Raji (cell line): ENCODE data around the gene IFNL4.

Source experiments
- POLR2A ChIP-seq: IDR thresholded peaks from 2 replicates; pipeline ENCODE4 v1.6.1; 2011; ENCODE audit warnings: low read depth, low read length, control low read depth; ENCODE audit not compliant: insufficient read depth

Gene IFNL4

DNA sequence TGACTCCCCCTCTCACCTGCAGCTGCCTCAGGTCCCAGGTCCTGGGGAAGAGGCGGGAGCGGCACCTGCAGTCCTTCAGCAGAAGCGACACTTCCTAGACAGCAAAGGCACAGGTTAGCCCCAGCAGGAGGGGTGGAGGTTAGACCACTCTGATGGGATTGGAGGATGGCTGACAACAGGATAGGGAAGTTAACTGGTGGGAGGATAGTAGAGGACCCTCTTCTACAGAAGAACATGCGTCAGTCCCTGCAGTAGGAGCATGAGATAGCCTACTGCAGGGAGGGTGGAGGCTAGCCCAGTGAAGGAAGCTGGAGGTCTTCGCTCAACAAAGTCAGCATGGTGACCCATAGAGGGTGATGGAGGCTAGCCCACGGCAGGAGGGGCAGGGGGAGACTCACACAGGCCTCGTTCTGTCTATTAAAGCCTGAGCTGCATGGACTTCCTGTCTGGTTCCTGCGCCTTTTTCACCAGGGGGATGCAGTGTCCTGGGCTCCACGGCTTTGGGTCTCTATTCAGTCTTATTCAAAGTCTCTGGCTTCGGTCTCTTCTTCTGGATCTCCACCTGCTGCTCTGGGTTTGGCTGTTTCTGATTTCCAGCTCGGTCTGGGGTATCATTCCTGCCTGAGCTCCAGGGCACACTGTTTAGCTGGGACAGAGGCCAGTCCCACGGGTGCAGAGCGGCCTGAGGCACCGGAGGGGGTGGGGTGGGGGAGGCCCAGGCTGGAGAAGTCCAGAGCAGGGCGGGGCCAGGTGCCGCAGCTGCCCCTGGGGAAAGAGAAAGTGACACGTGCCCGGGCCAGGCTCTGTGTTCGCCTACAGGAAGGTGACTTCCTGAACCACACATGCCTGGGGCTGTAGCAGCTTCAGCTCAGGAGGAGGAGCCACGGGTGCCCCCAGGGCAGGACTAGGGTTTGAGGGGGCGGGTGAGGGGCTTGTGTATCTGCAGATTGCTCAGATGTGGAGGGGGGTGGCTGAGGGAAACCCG is 11.2 kb downstream of the IFNL4 start:
- TF ChIP-seq POLR2A: no peak

DNA sequence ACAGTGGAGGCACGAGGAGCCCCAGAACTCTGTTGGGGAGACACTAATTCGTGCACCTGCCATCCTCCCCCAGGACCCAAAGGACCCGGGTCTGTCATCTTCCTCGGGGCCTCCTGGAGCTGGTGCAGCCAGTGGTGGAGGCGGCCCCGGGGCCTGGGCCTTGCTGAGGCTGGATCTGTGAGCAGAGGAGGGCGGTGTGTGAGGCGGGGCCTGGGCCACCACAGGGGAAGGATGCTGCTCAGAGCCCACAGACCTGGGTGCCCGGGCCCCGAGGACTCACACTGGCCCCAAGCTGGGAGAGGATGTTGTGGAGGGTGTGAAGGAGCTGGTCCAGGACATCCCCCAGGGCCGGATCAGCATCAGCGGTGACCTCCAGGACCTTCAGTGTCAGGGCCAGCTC is 12.1 kb downstream of the IFNL4 start:
- TF ChIP-seq POLR2A: no peak

DNA sequence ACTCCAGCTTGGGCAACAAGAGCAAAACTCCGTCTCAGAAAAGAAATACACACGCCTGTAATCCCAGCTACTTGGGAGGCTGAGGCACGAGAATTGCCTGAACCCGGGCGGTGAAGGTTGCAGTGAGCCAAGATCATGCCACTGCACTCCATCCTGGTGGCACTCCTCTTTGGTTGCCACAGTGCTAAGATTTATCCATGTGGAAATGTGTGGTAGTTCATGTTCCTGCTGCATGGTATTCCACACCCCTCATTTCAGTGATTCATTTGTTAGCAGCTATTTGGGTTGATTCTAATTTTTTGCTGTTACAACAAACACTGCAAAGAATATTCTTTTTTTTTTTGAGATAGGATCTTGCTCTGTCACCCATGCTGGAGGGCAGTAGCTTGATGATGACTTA is 15.9 kb downstream of the IFNL4 start:
- no peak for TF ChIP-seq POLR2A

DNA sequence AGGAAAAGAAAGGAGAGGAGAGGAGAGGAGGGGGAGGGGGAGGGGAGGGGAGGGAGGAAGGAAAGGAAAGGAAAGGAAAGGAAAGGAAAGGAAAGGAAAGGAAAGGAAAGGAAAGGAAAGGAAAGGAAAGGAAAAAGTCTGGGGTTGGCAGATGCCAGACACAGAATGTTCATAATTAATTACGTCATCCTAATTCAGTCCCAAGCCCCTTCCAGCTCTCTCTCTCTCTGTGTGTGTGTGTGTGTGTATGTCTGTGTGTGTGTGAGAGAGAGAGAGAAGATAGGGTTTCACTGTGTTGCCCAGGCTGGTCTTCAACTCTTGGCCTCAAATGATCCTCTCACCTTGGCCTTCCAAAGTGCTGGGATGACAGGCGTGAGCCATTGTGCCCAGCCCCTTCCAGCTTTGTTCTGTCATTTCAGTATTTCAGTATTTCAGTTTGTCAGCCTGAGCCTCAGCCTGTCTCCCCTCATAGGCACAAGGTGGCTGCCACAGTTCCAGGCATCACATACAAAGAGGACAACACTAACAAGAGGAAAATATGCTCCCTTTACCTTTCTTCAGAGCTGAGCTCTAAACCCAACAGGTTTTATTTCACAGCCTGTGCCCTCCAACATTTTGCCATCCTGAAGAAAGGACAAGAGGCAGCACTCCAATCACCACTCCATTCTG is 18.4 kb downstream of the IFNL4 start:
- no peak for TF ChIP-seq POLR2A

DNA sequence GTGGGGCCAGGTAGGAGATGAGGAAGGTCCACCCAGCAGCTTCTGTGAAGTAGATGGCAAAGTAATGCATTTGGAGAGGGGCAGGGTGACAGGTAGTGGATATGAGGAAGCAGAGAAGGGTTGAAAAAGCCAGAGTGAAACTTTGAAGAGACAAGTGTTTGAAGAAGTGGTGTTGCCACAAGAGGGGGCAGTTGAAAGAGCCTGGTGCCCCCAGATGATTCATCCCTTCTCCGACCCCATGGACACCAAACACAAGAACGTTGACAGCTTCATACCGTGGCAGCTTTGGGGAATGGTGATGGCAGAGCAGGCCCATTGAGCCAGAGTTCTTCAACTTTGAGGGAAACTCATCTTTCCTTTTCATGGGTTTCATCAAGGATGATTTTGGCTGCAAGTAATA is 23.7 kb downstream of the IFNL4 start:
- no peak for TF ChIP-seq POLR2A

DNA sequence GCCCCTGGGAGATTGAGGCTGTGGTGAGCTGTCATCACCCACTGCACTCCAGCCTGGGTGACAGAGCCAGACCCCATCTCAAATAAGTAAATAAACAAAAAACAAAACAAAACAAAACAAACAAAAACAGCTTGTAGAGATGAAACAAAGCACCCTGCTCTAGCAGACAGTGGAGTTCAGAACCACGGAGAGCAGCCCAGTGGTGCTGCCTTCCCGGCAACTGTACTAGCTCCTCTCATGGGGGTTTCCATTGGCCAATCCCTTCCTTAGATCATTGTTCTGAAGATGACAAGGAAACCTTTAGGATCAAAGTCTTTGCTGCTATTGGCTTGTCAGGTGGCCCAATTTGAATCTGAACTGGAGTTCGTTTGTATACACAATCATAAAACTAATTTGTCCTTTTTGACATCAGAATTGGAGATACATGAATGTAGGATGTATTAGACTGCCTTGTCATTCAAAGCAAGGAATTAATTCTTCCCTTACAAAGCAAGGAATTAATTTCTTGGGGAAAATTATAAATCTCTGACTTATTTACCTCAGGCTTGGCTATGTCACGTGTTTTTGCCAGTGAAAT is 24.9 kb downstream of the IFNL4 start:
- no peak for TF ChIP-seq POLR2A

DNA sequence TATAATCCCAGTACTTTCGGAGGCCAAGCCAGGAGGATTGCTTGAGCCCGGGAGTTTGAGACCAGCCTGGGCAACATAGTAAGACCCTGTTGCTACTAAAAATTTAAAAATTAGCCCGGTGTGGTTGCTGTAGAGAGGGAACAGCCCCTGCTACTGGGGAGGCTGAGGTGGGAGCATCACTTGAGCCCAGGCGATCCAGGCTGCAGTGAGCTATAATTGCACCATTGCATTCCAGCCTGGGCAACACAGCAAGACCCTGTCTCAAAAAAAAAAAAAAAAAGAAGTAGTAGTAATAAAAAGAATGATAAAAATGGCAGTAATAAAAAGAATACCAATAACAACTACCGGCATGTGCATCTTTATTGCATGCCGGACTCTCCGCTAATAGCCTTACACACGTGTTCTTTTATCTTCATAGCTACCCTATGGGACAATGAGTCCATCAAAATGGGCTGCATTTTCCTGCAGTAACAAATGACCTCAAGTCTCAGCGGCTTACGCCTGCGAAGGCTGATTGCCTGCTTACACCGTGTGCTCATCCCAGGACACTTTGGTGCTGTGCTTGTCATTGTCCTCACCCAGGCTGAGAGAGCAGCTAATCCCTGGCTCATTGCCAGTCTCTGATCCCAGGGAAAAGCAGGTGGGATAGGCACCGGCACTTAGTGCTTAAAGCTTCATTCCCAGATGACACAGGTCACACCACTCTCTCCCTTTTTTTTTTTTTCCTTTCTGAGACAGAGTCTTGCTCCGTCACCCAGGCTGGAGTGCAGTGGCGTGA is 30.2 kb downstream of the IFNL4 start:
- TF ChIP-seq POLR2A: no peak

DNA sequence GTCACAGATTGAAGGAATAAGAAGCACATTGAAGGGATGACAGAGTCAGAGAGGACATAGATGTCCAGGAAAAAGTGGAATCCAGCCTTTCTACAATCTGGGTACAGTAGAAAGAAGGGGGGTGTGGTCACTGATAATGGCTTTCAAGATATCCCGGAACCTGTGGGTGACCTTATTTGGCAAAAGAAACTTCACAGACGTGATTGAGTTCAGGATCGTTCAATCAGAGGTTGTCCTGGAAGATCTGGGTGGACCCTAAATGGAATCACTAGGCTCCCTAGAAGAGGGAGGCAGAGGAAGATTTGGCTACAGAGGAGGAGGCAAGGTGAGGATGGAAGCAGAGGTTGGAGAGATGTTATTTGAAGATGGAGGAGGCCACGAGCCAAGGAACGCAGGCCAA is 31.6 kb downstream of the IFNL4 start:
- TF ChIP-seq POLR2A: no peak

DNA sequence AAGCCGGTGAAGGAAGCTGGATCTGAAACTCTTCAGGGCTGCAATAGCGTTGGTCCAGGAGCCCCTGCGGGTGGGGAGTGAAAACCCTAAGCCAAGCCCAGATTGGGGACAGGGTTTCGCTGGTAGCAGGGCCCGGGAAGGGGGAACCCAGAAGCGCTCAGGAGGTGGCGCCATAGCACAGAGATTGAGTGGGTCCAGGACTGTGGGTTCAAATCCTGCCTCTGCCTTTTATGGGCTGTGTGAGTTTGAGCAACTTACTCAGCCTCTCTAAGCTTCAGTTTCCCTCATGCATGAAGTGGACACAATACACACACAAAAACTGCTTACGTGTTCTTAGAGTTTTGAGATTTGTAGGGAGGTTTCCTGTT is 36.3 kb downstream of the IFNL4 start:
- TF ChIP-seq POLR2A: no peak

DNA sequence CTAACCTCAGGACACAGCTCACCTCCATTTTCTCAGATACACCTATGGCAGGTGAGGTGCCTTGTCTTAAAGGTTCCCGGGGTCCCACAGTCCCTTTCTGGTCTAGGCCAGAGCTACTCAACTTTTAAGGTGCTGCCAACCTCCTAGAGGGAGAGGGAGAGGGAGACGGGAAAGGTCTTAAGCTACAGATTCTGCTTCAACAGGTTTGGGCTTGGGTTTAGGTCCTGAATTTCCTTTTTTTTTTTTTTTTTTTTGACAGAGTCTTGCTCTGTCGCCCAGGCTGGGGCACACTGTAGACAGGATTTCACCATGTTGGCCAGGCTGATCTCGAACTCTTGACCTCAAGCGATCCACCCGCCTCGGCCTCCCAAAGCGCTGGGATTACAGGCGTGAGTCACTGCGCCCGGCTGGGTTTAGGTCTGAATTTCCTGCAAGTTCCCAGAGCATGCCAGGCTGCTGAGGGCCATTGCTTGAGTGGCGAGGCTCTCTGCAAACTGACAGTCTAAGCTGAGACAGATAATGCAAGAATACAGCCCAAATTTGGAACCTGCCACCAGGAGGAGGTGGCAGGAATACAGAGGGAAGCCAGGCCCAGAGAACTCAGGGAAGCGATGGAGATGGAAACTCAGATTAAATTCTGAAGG is 36.8 kb downstream of the IFNL4 start:
- TF ChIP-seq POLR2A: no peak

DNA sequence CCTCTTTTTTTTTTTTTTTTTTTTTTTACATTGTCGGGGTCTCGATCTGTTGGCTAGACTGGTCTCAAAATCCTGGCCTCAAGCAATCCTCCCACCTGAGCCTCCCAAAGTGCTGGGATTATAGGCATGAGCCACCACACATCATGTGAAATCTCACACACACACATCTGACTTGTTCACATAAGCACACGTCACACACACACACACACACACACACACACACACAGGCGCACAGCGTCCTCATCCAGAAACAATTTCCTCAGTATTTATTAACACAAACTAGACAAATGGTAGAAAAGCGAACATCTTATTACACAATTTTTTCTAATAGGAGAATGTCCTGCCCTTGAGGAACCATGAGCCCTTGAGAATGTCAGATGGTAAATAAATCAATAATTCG is 39.5 kb downstream of the IFNL4 start:
- no peak for TF ChIP-seq POLR2A

DNA sequence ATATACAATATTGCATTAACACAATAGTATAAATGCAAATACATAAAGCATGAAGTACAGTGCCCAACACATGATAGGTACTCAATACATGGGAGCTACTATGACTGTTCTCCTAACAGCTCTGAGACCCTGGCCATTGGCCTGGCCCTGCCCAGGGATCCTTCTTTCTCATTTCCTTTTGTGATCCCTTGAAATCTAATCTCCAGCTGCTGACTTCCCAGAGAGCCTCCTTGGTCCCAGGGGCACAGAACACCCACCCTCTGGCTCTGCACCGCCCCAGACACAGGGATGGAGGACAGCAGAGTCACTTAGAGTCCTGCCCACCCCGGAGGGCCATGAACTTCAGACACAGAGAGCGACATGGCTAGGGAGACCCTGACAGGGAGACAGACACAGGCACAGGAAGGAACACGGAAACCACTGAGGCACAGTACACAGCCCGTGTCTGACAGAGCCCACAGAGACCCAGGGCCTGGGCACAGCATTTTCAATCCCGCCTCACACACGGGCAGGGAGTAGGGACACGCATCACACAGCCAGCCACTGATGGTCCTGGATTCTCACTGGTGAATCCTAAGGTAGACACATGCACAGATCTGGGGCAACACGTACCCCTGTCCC is 40.4 kb downstream of the IFNL4 start:
- TF ChIP-seq POLR2A: no peak

DNA sequence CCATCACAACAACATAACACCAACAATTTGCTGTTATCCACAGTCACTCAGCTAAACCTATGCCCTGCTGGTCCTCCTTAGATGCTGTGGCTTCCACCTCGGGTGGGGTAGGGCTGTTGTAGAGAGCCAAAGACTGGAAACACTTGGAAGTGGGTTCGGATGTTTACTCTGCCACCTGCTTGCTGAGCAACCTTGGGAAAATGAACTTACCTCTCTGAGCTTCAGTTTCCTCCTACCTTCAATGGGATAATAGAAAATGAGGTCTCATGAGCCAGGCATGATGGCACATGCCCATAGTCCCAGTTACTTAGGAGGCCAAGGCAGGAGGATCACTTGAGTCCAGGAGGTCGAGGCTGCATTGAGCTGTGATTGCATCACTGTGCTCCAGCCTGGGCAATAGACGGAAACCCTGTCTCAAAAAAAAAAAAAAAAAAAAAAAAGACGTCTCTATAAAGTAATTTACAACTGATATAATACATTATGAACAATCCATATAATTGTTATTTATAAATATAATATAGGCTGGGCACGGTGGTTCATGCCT is 41.3 kb downstream of the IFNL4 start:
- no peak for TF ChIP-seq POLR2A

DNA sequence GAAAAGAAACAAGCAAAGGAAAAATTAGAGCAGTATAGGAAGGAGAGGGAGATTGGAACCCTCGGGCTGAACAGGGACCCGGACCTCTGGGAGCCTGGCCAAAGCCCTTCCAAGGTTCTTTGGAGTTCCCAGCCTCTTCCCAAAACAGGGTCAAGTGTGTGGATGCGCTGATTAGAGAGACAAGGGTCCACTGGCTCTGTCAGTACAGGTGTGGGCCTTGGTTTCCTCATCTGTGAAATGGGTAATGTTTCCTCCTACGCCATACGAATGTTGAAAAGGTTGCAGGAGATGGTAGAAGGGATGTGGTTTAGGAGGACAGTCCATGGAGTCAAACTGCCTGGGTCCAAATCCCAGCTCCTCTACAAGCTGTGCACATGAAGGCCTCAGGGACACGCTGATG is 42.5 kb downstream of the IFNL4 start:
- no peak for TF ChIP-seq POLR2A
